Glutamatergic neuron (in vitro differentiated cells): Measurements from ENCODE around the gene SEMA3A. TPM values are rescaled to one million over a fixed set of nuclear protein-coding genes. Genes with fewer than 3 reads are reported as not detected.
A peak's percentile ranks its signal among the peaks of the same experiment; 100 is the strongest.
"Not testable (repeated sequence)": the region's sequence is repeated elsewhere in the genome, so short reads cannot be mapped to it uniquely, and the experiment has no call there.

Source experiments
- DNase-seq: peaks from one replicate; pipeline ENCODE4 v3.0.0; 2022
- H3K27ac Mint-ChIP-seq: one replicate; pipeline ENCODE4 v1.8.0; 2020; ENCODE audit warnings: mild to moderate bottlenecking, mixed read lengths, inconsistent platforms; ENCODE audit not compliant: unreplicated experiment
- H3K27me3 Mint-ChIP-seq: one replicate; pipeline ENCODE4 v1.8.0; 2020; ENCODE audit warnings: mild to moderate bottlenecking, moderate library complexity, mixed read lengths, inconsistent platforms; ENCODE audit not compliant: unreplicated experiment
- H3K36me3 Mint-ChIP-seq: one replicate; pipeline ENCODE4 v1.8.0; 2020; ENCODE audit warnings: mild to moderate bottlenecking, mixed read lengths, inconsistent platforms; ENCODE audit not compliant: unreplicated experiment
- H3K4me1 Mint-ChIP-seq: one replicate; pipeline ENCODE4 v1.8.0; 2020; ENCODE audit warnings: mild to moderate bottlenecking, low read depth, mixed read lengths, inconsistent platforms; ENCODE audit not compliant: unreplicated experiment
- H3K4me3 Mint-ChIP-seq: one replicate; pipeline ENCODE4 v1.8.0; 2020; ENCODE audit warnings: mild to moderate bottlenecking, mixed read lengths, inconsistent platforms; ENCODE audit not compliant: unreplicated experiment
- H3K9me3 Mint-ChIP-seq: one replicate; pipeline ENCODE4 v1.8.0; 2020; ENCODE audit warnings: mild to moderate bottlenecking, moderate library complexity, mixed read lengths, inconsistent platforms; ENCODE audit not compliant: unreplicated experiment
- long read RNA-seq: library from polyadenylated mRNA; unstranded; transcript quantifications from one replicate; pipeline ENCODE4 v2.0.0, GENCODE V29; 2020; ENCODE audit not compliant: unreplicated experiment
- total RNA-seq: library from RNA; stranded (reverse); fragmentation: NEBNext Ultra II Directional; extraction: Animal tissue kit (Norgen Biotek cat#: 25700); gene quantifications from one replicate; pipeline ENCODE4 v1.2.1, GENCODE V29; 2021; ENCODE audit not compliant: unreplicated experiment
- TF ChIP-seq, protein P1 (sequence below): fragments of 200-600 bp; sonication (generic); IDR thresholded peaks from one replicate; pipeline ENCODE4 v1.5.0; 2021; ENCODE audit not compliant: partially characterized antibody, unreplicated experiment

Gene SEMA3A
- 16.3 TPM for total RNA-seq
- long read RNA-seq, full-length matches to known transcripts: 1 of 5 reads
- long read RNA-seq, partial matches to known transcripts: 1 of 5 reads
- long read RNA-seq, other reads (novel, unspliced or antisense): 3 of 5 reads

- peaks cover 20% of the 10 kb centered on the region for H3K4me1 Mint-ChIP-seq
- H3K4me3 Mint-ChIP-seq: peak within 1 kb of the TSS; percentile 95
- peak; percentile 20 for DNase-seq
- TF ChIP-seq, protein P1, sequence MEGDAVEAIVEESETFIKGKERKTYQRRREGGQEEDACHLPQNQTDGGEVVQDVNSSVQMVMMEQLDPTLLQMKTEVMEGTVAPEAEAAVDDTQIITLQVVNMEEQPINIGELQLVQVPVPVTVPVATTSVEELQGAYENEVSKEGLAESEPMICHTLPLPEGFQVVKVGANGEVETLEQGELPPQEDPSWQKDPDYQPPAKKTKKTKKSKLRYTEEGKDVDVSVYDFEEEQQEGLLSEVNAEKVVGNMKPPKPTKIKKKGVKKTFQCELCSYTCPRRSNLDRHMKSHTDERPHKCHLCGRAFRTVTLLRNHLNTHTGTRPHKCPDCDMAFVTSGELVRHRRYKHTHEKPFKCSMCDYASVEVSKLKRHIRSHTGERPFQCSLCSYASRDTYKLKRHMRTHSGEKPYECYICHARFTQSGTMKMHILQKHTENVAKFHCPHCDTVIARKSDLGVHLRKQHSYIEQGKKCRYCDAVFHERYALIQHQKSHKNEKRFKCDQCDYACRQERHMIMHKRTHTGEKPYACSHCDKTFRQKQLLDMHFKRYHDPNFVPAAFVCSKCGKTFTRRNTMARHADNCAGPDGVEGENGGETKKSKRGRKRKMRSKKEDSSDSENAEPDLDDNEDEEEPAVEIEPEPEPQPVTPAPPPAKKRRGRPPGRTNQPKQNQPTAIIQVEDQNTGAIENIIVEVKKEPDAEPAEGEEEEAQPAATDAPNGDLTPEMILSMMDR: no peak
- H3K9me3 Mint-ChIP-seq: peaks cover 6% of the 10 kb centered on the region
- H3K27me3 Mint-ChIP-seq: peaks cover 2% of the 10 kb centered on the region
- H3K27ac Mint-ChIP-seq: peak within 1 kb of the TSS; percentile 92
- H3K36me3 Mint-ChIP-seq: no peaks in the 10 kb centered on the region
Observed at GRCh38 chr7:84194484-84195271, at the start of gene SEMA3A. Gene SEMA3A (minus strand): TSS chr7:84194789. CDS start chr7:84194586, 203 bp downstream.

DNA sequence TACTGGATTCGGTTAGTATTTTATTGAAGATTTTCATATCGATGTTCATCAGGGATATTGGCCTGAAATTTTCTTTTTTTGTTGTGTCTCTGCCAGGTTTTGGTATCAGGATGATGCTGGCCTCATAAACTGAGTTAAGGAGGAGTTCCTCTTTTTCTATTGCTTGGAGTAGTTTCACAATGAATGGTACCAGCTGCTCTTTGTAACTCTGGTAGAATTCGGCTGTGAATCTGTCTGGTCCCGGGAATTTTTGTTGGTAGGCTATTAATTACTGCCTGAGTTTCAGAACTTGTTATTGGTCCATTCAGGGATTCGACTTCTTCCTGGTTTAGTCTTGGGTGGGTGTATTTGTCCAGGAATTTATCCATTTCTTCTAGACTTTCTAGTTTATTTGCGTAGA lies 48.4 kb upstream of the SEMA3A start:
- not testable (repeated sequence) for DNase-seq, H3K27me3 Mint-ChIP-seq, H3K4me3 Mint-ChIP-seq, H3K4me1 Mint-ChIP-seq, H3K27ac Mint-ChIP-seq, H3K36me3 Mint-ChIP-seq
- H3K9me3 Mint-ChIP-seq: peaks cover 10% of the 10 kb centered on the region

GRCh38 chr7:84238596-84238995 lies 44.0 kb upstream of the SEMA3A start:
- no peak overlapping the region for H3K27ac Mint-ChIP-seq
- no peaks in the 10 kb centered on the region for H3K4me1 Mint-ChIP-seq
- peaks cover 9% of the 10 kb centered on the region for H3K9me3 Mint-ChIP-seq
- no peak overlapping the region for H3K4me3 Mint-ChIP-seq
- H3K27me3 Mint-ChIP-seq: no peaks in the 10 kb centered on the region
- TF ChIP-seq, protein P1: no peak
- peaks cover 4% of the 10 kb centered on the region for H3K36me3 Mint-ChIP-seq
- DNase-seq: no peak

DNA sequence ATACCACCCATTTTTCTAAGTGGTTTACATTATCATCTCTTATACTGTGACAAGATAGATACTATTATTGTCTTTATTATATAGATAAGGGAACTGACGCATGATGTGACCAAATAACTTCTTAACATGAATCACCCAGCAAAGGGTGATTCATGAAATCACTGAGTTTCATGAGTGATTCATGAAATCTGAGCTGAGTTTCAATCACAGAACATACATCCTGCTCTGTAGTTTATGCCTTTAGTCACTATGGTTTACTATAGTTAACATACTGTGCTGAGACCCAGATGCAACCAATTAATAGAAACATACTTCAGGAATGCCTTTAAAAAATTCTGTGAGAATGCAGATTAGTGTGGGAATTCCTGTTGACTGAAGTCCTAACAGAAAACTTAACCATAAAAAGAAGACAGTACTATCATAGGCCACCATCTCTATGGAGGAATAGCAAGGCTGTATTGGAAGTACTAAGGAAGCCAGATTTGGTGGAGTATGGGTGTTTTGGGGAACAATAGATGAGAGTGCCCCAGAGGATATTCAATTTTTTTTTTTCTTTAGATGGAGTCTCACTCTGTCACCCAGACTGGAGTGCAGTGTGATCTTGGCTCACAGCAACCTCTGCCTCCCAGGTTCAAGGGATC lies 43.1 kb upstream of the SEMA3A start:
- no peak overlapping the region for H3K4me3 Mint-ChIP-seq
- peaks cover 4% of the 10 kb centered on the region for H3K36me3 Mint-ChIP-seq
- peaks cover 9% of the 10 kb centered on the region for H3K9me3 Mint-ChIP-seq
- no peak for DNase-seq
- H3K27ac Mint-ChIP-seq: no peak overlapping the region
- TF ChIP-seq, protein P1: no peak
- H3K4me1 Mint-ChIP-seq: no peaks in the 10 kb centered on the region
- no peaks in the 10 kb centered on the region for H3K27me3 Mint-ChIP-seq

- no peaks in the 10 kb centered on the region for H3K27me3 Mint-ChIP-seq
- TF ChIP-seq, protein P1: no peak
- H3K4me3 Mint-ChIP-seq: no peak overlapping the region
- H3K27ac Mint-ChIP-seq: no peak overlapping the region
- no peaks in the 10 kb centered on the region for H3K4me1 Mint-ChIP-seq
- H3K36me3 Mint-ChIP-seq: peaks cover 4% of the 10 kb centered on the region
- no peak for DNase-seq
- H3K9me3 Mint-ChIP-seq: peaks cover 4% of the 10 kb centered on the region
Observed at GRCh38 chr7:84236398-84236797, 41.8 kb upstream of the SEMA3A start.
